GM12878 (cell line): ENCODE data around the gene PRSS58. TPM values are rescaled to one million over a fixed set of nuclear protein-coding genes. Genes with fewer than 3 reads are reported as not detected.

Experiments
- ATAC-seq: fragments of 200-7000 bp; cut with Tn5 transposase; 3 replicates; pipeline ENCODE4 v1.9.1; 2020; ENCODE audit warnings: mild to moderate bottlenecking, moderate library complexity
- Bru-seq: library from RNA; stranded (reverse); fragments of 400-500 nt; gene quantifications from one replicate; lab custom pipeline; 2021; lab: Mats Ljungman, UMichigan
- BruChase-seq, 2 experiments: library from RNA; stranded (reverse); fragments of 400-500 nt; gene quantifications; one replicate each; lab custom pipeline; 2021; lab: Mats Ljungman, UMichigan
- BruUV-seq: library from RNA; stranded (reverse); fragments of 400-500 nt; replicated peaks from 2 replicates; lab custom pipeline; 2021; lab: Mats Ljungman, UMichigan
- CTCF ChIA-PET: fragments of 300-600 bp; sonication (Branson Sonifier 250); formaldehyde crosslinking; extraction: SDS; loops from one replicate; lab custom pipeline; 2021; ENCODE audit warnings: inconsistent platforms; lab: Yijun Ruan, JAX
- POLR2A ChIA-PET: fragments of 350-600 bp; formaldehyde crosslinking; extraction: SDS; loops from one replicate; lab custom pipeline; 2021; ENCODE audit warnings: inconsistent platforms; lab: Charles Lee
- RAD21 ChIA-PET: fragments of 300-600 bp; sonication (Branson Sonifier 250); formaldehyde crosslinking; loops from one replicate; lab custom pipeline; 2023; ENCODE audit warnings: antibody characterized with exemption; ENCODE audit not compliant: unreplicated experiment; lab: Charles Lee
- SMC1A ChIA-PET: fragments of 300-600 bp; sonication (Branson Sonifier 250); formaldehyde crosslinking; loops from one replicate; lab custom pipeline; 2023; ENCODE audit not compliant: unreplicated experiment, uncharacterized antibody; lab: Charles Lee
- DNase-seq: peaks from one replicate; pipeline ENCODE4 v3.0.0-alpha.2; 2011; ENCODE audit warnings: low read depth, low spot score
- FAIRE-seq: peaks from 3 replicates; lab custom pipeline; 2011; peaks lifted over from hg19 to GRCh38; lab: Jason Lieb, UNC
- H2AFZ ChIP-seq: 2 replicates; pipeline ENCODE4 v1.6.0; 2011; ENCODE audit warnings: low read depth, low read length, control low read depth; ENCODE audit not compliant: control insufficient read depth
- H3K27ac ChIP-seq: 2 replicates; pipeline ENCODE4 v1.5.1; 2011; ENCODE audit warnings: control low read depth; ENCODE audit not compliant: control insufficient read depth, insufficient read depth
- H3K27me3 ChIP-seq, 2 experiments: replicated peaks in 1 of 2; 2 replicates each; pipeline versions ENCODE4 v1.6.0 to v1.6.1; 2011; ENCODE audit warnings: low read length in 1 of 2; ENCODE audit not compliant: control insufficient read depth in 2 of 2, insufficient read depth in 2 of 2
- H3K36me3 ChIP-seq, 2 experiments: 2 replicates each; pipeline ENCODE4 v1.5.1; 2011; ENCODE audit warnings: low read length in 1 of 2; ENCODE audit not compliant: control insufficient read depth in 2 of 2, insufficient read depth in 2 of 2
- H3K4me1 ChIP-seq: 2 replicates; pipeline ENCODE4 v1.6.1; 2011; ENCODE audit warnings: mild to moderate bottlenecking, low read length, moderate library complexity, mixed read lengths; ENCODE audit not compliant: control insufficient read depth, insufficient read depth
- H3K4me2 ChIP-seq: 2 replicates; pipeline ENCODE4 v1.6.0; 2011; ENCODE audit warnings: control low read depth; ENCODE audit not compliant: control insufficient read depth, insufficient read depth
- H3K4me3 ChIP-seq: fragments of 200-600 bp; sonication (generic); 2 replicates; pipeline ENCODE4 v1.5.1; 2016
- H3K79me2 ChIP-seq: 2 replicates; pipeline ENCODE4 v1.6.0; 2011; ENCODE audit warnings: low read length; ENCODE audit not compliant: control insufficient read depth, insufficient read depth
- H3K9ac ChIP-seq: 2 replicates; pipeline ENCODE4 v1.8.0; 2011; ENCODE audit warnings: low read length, control low read depth, mixed read lengths; ENCODE audit not compliant: control insufficient read depth, insufficient read depth
- H3K9me3 ChIP-seq: replicated peaks from 3 replicates; pipeline ENCODE4 v1.5.1; 2011; ENCODE audit warnings: mild to moderate bottlenecking, low read length; ENCODE audit not compliant: control insufficient read depth, insufficient read depth
- H4K20me1 ChIP-seq: 2 replicates; pipeline ENCODE4 v1.6.0; 2011; ENCODE audit not compliant: control insufficient read depth, insufficient read depth
- BACH1 ChIP-seq: fragments of 450-650 bp; IDR thresholded peaks from 2 replicates; pipeline ENCODE4 v1.6.1; 2017; ENCODE audit warnings: mild to moderate bottlenecking, borderline replicate concordance
- HDAC6 ChIP-seq: fragments of 200-600 bp; sonication (generic); IDR thresholded peaks from one replicate; pipeline ENCODE4 v1.8.0; 2017; ENCODE audit warnings: antibody characterized with exemption; ENCODE audit not compliant: unreplicated experiment
- MYB ChIP-seq: fragments of 150-350 bp; IDR thresholded peaks from 2 replicates; pipeline ENCODE4 v1.6.1; 2014; ENCODE audit warnings: mild to moderate bottlenecking, low read depth, low read length, borderline replicate concordance
- RELA ChIP-seq: fragments of 450-650 bp; IDR thresholded peaks from 2 replicates; pipeline ENCODE4 v1.8.0; 2014; ENCODE audit warnings: borderline replicate concordance; ENCODE audit not compliant: partially characterized antibody
- TAF1 ChIP-seq: IDR thresholded peaks from 2 replicates; pipeline ENCODE4 v1.6.1; 2011; ENCODE audit warnings: mild to moderate bottlenecking, low read depth, low read length, borderline replicate concordance
- ZNF384 ChIP-seq: IDR thresholded peaks from 2 replicates; pipeline ENCODE4 v1.6.1; 2012; ENCODE audit warnings: low read depth, mild to moderate bottlenecking, low read length, improper control_type of control experiment, borderline replicate concordance
- WGBS: methylation state at CpG from one replicate; pipeline ENCODE4 v1.1.6; 2016; ENCODE audit warnings: low lambda C conversion rate; ENCODE audit not compliant: insufficient replicate concordance, insufficient coverage; ENCODE audit errors: missing lambda C conversion rate; 5-methylcytosine and 5-hydroxymethylcytosine counted together
- in situ Hi-C: fragments of 300-500 bp; cut with MboI; formaldehyde crosslinking; loops from 9 replicates; pipeline ENCODE4 v1.14.3; 2018; ENCODE audit warnings: mixed read lengths
- intact Hi-C: fragments of 100-400 bp; cut with micrococcal nuclease; formaldehyde crosslinking; loops from one replicate; pipeline ENCODE4 v1.14.2; 2022; ENCODE audit not compliant: unreplicated experiment
- long read RNA-seq, 2 experiments: library from polyadenylated mRNA; unstranded; transcript quantifications; one replicate each; pipeline ENCODE4 v2.0.0, GENCODE V29; 2019 to 2020
- polyA minus RNA-seq, 3 experiments: library from RNA; depleted of rRNA, polyadenylated mRNA; stranded (reverse); fragments of >200 nt; gene quantifications; 2 replicates each; pipeline ENCODE4 v1.2.3, GENCODE V29; 2011
- polyA plus RNA-seq, 11 experiments: library from polyadenylated mRNA; depleted of rRNA in 4 of 11; unstranded in 6 of 11; stranded (reverse) in 5 of 11; fragments of >200 nt; fragmentation: Nextera tagmentation in 4 of 11; fragmentation: Illumina TruSeq in 1 of 11; extraction: Ambion mirVana in 4 of 11; extraction: Trizol in 1 of 11; gene quantifications; 1 replicate in 1 of 11; 2 replicates in 10 of 11; pipeline versions ENCODE4 v1.2.1 to v1.2.3, GENCODE V29; 2011 to 2016; ENCODE audit warnings: inconsistent platforms in 2 of 11, missing spikeins in 2 of 11, low read depth in 1 of 11
- total RNA-seq, 4 experiments: library from RNA; depleted of rRNA in 3 of 4; stranded (reverse); fragments of >200 nt in 3 of 4; fragmentation: Illumina TruSeq in 1 of 4; extraction: Trizol in 1 of 4; gene quantifications; 2 replicates each; pipeline versions ENCODE4 v1.2.1 to v1.2.3, GENCODE V29; 2013 to 2021
- TF ChIP-seq, protein P1 (sequence below): fragments of 450-650 bp; formaldehyde crosslinking; IDR thresholded peaks from 2 replicates; pipeline ENCODE4 v1.5.0; 2022; ENCODE audit warnings: mild to moderate bottlenecking, missing genetic modification characterization
- TF ChIP-seq, protein P2 (sequence below): fragments of 450-650 bp; IDR thresholded peaks from 2 replicates; pipeline ENCODE4 v1.6.1; 2017; ENCODE audit warnings: antibody characterized with exemption, mild to moderate bottlenecking, moderate library complexity
- TF ChIP-seq, protein P3 (sequence below): fragments of 450-650 bp; IDR thresholded peaks from 2 replicates; pipeline ENCODE4 v1.6.1; 2016; ENCODE audit warnings: mild to moderate bottlenecking, moderate library complexity, borderline replicate concordance

The PRSS58 gene, protein sequence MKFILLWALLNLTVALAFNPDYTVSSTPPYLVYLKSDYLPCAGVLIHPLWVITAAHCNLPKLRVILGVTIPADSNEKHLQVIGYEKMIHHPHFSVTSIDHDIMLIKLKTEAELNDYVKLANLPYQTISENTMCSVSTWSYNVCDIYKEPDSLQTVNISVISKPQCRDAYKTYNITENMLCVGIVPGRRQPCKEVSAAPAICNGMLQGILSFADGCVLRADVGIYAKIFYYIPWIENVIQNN
- not detected in 2 replicates for total RNA-seq (2013; cell fraction: nucleolus; rRNA removed)
- total RNA-seq (2014; rRNA removed) (not detected in 2 replicates), total RNA-seq (2014; rRNA removed; fragmentation: Illumina TruSeq; extraction: Trizol) (not detected in 2 replicates), total RNA-seq (2021) (not detected in 2 replicates), polyA plus RNA-seq (2011; rRNA removed) (not detected in 2 replicates), polyA plus RNA-seq (2014; fragmentation: Illumina TruSeq; extraction: Trizol) (not detected in 2 replicates), polyA plus RNA-seq (2014; fragmentation: Nextera tagmentation; extraction: Ambion mirVana) (not detected), polyA plus RNA-seq (2014; rRNA removed) (not detected in 2 replicates), polyA plus RNA-seq (2016; fragmentation: Nextera tagmentation; extraction: Ambion mirVana) (not detected), polyA minus RNA-seq (2011; rRNA and poly(A)+ RNA removed) (not detected in 2 replicates), Bru-seq, nascent RNA (not detected), BruChase-seq, experiment 1, labeled RNA remaining after a 6-hour chase (not detected), BruChase-seq, experiment 2, labeled RNA remaining after a 2-hour chase (not detected)
- polyA plus RNA-seq (2011; ENCODE audit: low read depth), result not detected
- polyA plus RNA-seq (2011; cell fraction: cytosol; rRNA removed), result not detected in 2 replicates
- polyA plus RNA-seq (2011; cell fraction: nucleus; rRNA removed), result not detected in 2 replicates
- polyA plus RNA-seq (2012), result not detected in 2 replicates
- polyA minus RNA-seq (2011; cell fraction: cytosol; rRNA and poly(A)+ RNA removed), result not detected in 2 replicates
- polyA minus RNA-seq (2011; cell fraction: nucleus; rRNA and poly(A)+ RNA removed), result not detected in 2 replicates
- long read RNA-seq, experiment 1, result 0 reads
- long read RNA-seq, experiment 2, result 0 reads

- Histone ChIP-seq H3K27ac (no peak within 1 kb of the TSS), H3K79me2 (no peaks in the 10 kb centered on the region), H4K20me1 (no peaks in the 10 kb centered on the region), H3K4me3 (no peak within 1 kb of the TSS), H3K27me3 (no peaks in the 10 kb centered on the region), H3K9me3 (no peaks in the 10 kb centered on the region), H3K4me2 (no peak within 1 kb of the TSS), H3K9ac (no peak within 1 kb of the TSS), H3K4me1 (no peaks in the 10 kb centered on the region), H3K36me3 (no peaks in the 10 kb centered on the region), H2AFZ (no peak within 1 kb of the TSS)
- CTCF ChIA-PET, result no interaction called here
- no TSS peak for BruUV-seq
- ATAC-seq (no peak), DNase-seq (no peak), FAIRE-seq (no peak)
- RAD21 ChIA-PET, result no interaction called here
- 0% methylated on average over 1 of the region's 1 CpG for WGBS
- intact Hi-C loops, result no loop called here
- POLR2A ChIA-PET, result no interaction called here
- in situ Hi-C loops, result no loop called here
- SMC1A ChIA-PET, result no interaction called here
- TF ChIP-seq RELA (no peak), MYB (no peak), ZNF384 (no peak), BACH1 (no peak), HDAC6 (no peak), TAF1 (no peak)
- TF ChIP-seq, protein P1, sequence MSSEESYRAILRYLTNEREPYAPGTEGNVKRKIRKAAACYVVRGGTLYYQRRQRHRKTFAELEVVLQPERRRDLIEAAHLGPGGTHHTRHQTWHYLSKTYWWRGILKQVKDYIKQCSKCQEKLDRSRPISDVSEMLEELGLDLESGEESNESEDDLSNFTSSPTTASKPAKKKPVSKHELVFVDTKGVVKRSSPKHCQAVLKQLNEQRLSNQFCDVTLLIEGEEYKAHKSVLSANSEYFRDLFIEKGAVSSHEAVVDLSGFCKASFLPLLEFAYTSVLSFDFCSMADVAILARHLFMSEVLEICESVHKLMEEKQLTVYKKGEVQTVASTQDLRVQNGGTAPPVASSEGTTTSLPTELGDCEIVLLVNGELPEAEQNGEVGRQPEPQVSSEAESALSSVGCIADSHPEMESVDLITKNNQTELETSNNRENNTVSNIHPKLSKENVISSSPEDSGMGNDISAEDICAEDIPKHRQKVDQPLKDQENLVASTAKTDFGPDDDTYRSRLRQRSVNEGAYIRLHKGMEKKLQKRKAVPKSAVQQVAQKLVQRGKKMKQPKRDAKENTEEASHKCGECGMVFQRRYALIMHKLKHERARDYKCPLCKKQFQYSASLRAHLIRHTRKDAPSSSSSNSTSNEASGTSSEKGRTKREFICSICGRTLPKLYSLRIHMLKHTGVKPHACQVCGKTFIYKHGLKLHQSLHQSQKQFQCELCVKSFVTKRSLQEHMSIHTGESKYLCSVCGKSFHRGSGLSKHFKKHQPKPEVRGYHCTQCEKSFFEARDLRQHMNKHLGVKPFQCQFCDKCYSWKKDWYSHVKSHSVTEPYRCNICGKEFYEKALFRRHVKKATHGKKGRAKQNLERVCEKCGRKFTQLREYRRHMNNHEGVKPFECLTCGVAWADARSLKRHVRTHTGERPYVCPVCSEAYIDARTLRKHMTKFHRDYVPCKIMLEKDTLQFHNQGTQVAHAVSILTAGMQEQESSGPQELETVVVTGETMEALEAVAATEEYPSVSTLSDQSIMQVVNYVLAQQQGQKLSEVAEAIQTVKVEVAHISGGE (CRISPR knock-in tag), result no peak
- TF ChIP-seq, protein P2, sequence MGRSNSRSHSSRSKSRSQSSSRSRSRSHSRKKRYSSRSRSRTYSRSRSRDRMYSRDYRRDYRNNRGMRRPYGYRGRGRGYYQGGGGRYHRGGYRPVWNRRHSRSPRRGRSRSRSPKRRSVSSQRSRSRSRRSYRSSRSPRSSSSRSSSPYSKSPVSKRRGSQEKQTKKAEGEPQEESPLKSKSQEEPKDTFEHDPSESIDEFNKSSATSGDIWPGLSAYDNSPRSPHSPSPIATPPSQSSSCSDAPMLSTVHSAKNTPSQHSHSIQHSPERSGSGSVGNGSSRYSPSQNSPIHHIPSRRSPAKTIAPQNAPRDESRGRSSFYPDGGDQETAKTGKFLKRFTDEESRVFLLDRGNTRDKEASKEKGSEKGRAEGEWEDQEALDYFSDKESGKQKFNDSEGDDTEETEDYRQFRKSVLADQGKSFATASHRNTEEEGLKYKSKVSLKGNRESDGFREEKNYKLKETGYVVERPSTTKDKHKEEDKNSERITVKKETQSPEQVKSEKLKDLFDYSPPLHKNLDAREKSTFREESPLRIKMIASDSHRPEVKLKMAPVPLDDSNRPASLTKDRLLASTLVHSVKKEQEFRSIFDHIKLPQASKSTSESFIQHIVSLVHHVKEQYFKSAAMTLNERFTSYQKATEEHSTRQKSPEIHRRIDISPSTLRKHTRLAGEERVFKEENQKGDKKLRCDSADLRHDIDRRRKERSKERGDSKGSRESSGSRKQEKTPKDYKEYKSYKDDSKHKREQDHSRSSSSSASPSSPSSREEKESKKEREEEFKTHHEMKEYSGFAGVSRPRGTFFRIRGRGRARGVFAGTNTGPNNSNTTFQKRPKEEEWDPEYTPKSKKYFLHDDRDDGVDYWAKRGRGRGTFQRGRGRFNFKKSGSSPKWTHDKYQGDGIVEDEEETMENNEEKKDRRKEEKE, result no peak
- TF ChIP-seq, protein P3, sequence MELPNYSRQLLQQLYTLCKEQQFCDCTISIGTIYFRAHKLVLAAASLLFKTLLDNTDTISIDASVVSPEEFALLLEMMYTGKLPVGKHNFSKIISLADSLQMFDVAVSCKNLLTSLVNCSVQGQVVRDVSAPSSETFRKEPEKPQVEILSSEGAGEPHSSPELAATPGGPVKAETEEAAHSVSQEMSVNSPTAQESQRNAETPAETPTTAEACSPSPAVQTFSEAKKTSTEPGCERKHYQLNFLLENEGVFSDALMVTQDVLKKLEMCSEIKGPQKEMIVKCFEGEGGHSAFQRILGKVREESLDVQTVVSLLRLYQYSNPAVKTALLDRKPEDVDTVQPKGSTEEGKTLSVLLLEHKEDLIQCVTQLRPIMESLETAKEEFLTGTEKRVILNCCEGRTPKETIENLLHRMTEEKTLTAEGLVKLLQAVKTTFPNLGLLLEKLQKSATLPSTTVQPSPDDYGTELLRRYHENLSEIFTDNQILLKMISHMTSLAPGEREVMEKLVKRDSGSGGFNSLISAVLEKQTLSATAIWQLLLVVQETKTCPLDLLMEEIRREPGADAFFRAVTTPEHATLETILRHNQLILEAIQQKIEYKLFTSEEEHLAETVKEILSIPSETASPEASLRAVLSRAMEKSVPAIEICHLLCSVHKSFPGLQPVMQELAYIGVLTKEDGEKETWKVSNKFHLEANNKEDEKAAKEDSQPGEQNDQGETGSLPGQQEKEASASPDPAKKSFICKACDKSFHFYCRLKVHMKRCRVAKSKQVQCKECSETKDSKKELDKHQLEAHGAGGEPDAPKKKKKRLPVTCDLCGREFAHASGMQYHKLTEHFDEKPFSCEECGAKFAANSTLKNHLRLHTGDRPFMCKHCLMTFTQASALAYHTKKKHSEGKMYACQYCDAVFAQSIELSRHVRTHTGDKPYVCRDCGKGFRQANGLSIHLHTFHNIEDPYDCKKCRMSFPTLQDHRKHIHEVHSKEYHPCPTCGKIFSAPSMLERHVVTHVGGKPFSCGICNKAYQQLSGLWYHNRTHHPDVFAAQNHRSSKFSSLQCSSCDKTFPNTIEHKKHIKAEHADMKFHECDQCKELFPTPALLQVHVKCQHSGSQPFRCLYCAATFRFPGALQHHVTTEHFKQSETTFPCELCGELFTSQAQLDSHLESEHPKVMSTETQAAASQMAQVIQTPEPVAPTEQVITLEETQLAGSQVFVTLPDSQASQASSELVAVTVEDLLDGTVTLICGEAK, result no peak
These were observed at the start of gene PRSS58 for GRCh38 chr7:142257958-142258357. TSS of gene PRSS58 (minus strand) at chr7:142258058. CDS start at chr7:142257707, 351 bp downstream.
